VCaP (cell line): Measurements from ENCODE around the gene FANCG.

Source experiments
- H3K27ac ChIP-seq: fragments of 450-650 bp; 2 replicates; pipeline ENCODE4 v1.5.1; 2017
- TF ChIP-seq, protein P1 (sequence below): fragments of 450-650 bp; conservative IDR thresholded peaks from 2 replicates; pipeline ENCODE4 v1.5.1; 2017; ENCODE audit warnings: mild to moderate bottlenecking, moderate library complexity

FANCG gene

DNA sequence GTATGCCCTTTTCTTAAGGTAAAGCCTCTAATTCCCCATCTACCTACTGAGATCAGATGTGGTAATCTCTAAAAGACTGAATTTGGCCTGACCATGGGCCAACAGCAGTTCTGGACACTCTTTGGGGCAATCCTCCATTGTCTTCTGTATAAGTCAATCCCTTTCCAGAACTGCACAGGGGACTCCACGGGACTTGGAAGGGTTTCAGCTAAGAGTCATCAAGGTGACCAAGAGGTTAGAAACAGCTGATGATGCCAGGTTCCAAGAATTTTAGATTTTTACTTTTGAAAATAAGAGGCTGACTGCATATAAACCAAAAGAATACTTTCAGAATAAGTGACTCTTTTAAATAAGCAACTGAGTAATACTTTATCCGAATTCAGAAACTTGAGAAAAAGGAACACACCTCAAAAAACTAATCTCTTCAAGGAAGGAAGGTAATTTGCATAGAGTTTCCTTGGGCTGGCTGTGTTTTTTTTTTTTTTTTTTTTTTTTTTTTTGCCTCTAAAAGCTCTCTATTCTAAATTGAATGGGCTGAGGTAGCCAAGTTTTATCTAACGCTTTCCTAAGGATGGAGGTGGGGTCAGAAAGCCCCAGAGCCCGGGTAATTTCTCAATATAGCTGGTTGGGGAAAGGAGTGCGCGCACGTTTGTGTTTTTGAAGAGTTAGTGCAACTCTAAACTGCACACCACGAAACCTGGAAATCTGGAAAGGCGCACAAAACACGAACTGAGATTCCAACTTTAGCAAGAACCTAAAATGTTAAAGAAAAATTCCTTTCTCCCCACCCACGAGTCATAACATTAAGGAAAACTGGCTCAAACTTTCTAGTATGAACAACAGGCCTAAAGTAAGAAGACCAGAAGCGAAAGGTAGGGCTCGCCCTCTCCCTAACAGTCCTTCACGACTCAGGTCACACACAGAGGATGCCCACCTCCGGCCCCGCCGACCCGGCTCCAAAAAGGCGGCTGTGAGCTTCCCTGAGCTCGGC, 8.6 kb downstream of the FANCG start:
- TF ChIP-seq, protein P1, sequence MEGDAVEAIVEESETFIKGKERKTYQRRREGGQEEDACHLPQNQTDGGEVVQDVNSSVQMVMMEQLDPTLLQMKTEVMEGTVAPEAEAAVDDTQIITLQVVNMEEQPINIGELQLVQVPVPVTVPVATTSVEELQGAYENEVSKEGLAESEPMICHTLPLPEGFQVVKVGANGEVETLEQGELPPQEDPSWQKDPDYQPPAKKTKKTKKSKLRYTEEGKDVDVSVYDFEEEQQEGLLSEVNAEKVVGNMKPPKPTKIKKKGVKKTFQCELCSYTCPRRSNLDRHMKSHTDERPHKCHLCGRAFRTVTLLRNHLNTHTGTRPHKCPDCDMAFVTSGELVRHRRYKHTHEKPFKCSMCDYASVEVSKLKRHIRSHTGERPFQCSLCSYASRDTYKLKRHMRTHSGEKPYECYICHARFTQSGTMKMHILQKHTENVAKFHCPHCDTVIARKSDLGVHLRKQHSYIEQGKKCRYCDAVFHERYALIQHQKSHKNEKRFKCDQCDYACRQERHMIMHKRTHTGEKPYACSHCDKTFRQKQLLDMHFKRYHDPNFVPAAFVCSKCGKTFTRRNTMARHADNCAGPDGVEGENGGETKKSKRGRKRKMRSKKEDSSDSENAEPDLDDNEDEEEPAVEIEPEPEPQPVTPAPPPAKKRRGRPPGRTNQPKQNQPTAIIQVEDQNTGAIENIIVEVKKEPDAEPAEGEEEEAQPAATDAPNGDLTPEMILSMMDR, result no peak
- peak overlapping the region; percentile 100 for H3K27ac ChIP-seq

DNA sequence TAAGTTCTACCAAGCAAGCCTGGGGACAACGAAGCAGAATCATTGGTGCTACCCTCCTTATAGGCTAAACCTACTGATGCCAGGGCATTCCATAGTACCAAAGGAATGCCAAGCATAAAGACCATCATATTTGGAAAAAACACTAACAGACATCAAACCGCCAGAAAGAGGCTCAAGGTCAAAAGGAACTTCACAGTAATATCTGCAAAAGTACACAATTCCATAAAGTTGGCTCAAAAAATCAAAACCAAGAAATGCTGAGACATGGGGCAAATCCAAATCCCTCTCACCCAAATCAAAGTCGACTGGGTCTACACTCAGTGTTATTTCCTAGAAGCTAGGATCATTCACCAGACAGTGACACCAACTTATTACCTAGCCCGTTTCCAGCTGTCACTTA, 10.7 kb downstream of the FANCG start:
- peak overlapping the region; percentile 100; the same call in 1 of the 2 replicates for H3K27ac ChIP-seq
- TF ChIP-seq, protein P1, result no peak

DNA sequence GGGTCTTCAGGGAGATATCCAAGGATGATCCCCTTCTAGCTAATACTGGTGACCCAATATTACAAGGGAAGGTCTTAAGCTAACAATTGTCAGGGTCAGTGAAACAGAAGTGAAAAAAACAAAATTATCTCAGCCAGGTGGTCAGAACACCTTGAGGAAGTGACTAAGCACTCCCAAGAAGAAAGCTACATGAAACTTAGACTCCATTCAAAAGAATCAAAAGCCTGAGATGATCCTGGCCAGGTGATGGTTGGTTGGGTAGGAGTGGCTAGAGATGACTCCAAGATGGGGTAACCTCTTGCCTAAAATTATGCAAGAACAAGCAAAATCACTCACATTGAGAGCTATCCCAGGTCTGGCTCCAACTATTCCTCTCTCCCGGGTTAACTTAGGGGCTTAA, 12.7 kb downstream of the FANCG start:
- no peak overlapping the region for H3K27ac ChIP-seq
- TF ChIP-seq, protein P1, result no peak

DNA sequence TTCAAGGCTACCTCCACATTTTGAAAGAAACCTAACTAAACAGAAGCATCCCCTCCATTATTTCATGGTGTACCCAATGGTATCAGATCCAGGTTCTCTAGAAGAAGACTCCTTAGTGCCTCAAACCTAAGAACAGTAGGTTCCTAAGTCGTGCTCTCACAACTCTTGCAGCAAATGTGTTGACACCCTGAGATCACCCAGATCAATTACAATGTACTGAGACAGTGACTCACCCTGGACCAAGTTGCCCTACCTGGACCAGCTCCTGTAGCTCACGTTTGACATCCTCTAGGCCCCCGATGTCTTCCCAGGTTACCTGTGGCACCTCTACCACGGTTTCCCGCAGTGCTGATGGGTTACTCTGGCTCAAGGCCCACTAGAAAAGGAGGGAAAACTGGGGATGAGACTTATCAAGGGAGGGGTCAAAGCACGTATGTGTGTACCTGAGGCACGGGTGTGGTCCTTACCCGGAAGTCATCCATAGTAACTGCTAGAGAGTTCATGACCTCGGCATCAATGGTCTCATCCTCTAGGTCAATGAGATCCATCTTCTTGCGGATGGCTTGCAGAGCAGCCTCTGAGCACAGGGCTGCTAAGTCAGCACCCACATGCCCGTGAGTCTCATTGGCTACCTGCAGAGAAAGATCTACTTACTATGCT, 19.1 kb downstream of the FANCG start:
- TF ChIP-seq, protein P1, result no peak
- H3K27ac ChIP-seq, result no peak overlapping the region

DNA sequence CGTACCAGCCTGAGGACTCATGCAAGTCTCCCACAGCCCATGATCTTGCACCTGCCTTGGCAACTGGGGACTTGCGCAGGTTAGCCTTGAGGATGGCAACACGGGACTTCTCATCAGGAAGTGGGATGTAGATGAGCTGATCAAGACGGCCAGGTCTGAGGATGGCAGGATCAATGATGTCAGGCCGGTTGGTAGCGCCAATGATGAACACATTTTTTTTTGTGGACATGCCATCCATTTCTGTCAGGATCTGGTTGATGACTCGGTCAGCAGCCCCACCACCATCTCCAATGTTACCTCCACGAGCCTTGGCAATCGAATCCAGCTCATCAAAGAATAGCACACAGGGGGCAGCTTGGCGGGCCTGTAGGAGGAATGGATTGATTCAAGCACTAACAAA, 20.3 kb downstream of the FANCG start:
- TF ChIP-seq, protein P1, result no peak
- H3K27ac ChIP-seq, result no peak overlapping the region

DNA sequence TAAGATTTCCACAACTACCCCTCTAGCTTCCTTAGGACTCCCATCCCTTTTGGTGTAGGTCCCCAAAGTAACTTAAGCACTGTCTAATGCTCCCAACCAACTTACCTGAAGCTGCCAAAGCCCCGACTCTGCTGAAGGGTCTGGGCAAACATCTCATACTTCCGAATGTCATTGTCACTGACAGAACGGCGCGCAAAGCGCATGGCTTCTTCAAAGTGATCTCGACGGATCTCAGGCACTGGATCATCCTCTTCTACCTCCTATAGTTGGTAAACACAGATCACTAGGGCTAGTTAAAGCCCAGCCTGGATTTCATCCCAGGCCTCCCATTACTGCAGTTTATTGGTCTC, 22.5 kb downstream of the FANCG start:
- H3K27ac ChIP-seq, result no peak overlapping the region
- TF ChIP-seq, protein P1, result no peak

DNA sequence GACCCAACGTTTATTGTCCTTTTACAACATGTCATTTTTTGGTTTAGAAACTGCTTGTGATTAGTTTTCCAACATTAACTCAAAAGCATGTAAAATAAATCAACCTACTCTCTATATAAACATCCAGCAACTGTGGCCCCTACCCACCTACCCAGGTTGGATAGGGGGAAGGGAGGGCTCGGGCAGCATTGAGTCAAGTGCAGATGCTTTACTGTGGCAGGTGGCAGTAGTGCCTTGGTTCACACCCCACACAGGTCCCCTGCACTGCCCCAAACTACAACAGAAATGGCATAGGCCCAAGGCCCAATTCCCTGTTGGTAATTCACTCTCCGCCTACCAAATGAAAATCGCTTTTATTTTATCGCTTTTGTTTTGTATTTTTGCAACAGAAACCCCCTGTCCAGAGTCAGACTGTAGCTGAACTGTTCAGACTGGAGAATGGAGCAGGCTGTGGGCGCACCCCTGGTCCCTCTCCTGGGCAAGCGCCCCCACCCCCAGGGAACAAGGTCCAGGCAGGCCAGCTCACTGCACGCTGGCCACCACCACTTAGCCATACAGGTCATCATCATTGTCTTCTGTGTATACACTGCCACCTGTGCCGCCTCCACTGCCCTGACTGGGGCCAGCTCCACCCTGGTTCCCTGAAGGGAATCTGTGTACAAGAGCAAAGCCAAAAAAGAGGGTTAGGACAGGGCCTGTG, 23.0 kb downstream of the FANCG start:
- H3K27ac ChIP-seq, result no peak overlapping the region
- TF ChIP-seq, protein P1, result no peak
